HG03575 (cell line): Measurements from ENCODE around the gene SMARCC1.

Source experiments
- ATAC-seq: cut with Tn5 transposase; IDR thresholded peaks from one replicate; pipeline ENCODE4 v1.9.1; 2021; ENCODE audit not compliant: unreplicated experiment, insufficient number of reproducible peaks, low FRiP score; ENCODE audit errors: extremely low read depth

SMARCC1 gene

GRCh38 chr3:47607335-47607734, 174.4 kb downstream of the SMARCC1 start:
- no peak for ATAC-seq

- no peak for ATAC-seq
Measured at GRCh38 chr3:47606165-47606564, 175.5 kb downstream of the SMARCC1 start.

GRCh38 chr3:47605652-47606051, 176.0 kb downstream of the SMARCC1 start:
- ATAC-seq: no peak

GRCh38 chr3:47604145-47604544, 177.5 kb downstream of the SMARCC1 start:
- ATAC-seq: no peak

- no peak for ATAC-seq
Measured at GRCh38 chr3:47603332-47603731, 178.4 kb downstream of the SMARCC1 start.

GRCh38 chr3:47601281-47601680, 180.4 kb downstream of the SMARCC1 start:
- ATAC-seq: no peak

- no peak for ATAC-seq
Measured at GRCh38 chr3:47594792-47595191, 186.9 kb downstream of the SMARCC1 start.

GRCh38 chr3:47592066-47592795, 189.5 kb downstream of the SMARCC1 start:
- ATAC-seq: no peak

- no peak for ATAC-seq
Measured at GRCh38 chr3:47590216-47590615, 191.5 kb downstream of the SMARCC1 start.

GRCh38 chr3:47588587-47588986, 193.1 kb downstream of the SMARCC1 start:
- no peak for ATAC-seq

- ATAC-seq: no peak
Measured at GRCh38 chr3:47588053-47588452, 193.6 kb downstream of the SMARCC1 start.

- no peak for ATAC-seq
Measured at GRCh38 chr3:47586746-47587145, 194.9 kb downstream of the SMARCC1 start.

- ATAC-seq: no peak
Measured at GRCh38 chr3:47583320-47584075, 198.2 kb downstream of the SMARCC1 start.

GRCh38 chr3:47581835-47582234, 199.9 kb downstream of the SMARCC1 start:
- no peak for ATAC-seq

- no peak for ATAC-seq
Measured at GRCh38 chr3:47581422-47581821, 200.3 kb downstream of the SMARCC1 start.

GRCh38 chr3:47580481-47580880, 201.2 kb downstream of the SMARCC1 start:
- ATAC-seq: no peak

GRCh38 chr3:47579875-47580274, 201.8 kb downstream of the SMARCC1 start:
- no peak for ATAC-seq

GRCh38 chr3:47578691-47579632, 202.7 kb downstream of the SMARCC1 start, which contains the start of gene CSPG5:
Gene CSPG5 (minus strand): TSS chr3:47578865. CDS start chr3:47578693, 172 bp downstream.
- no peak for ATAC-seq

GRCh38 chr3:47578119-47578632, 203.5 kb downstream of the SMARCC1 start:
- ATAC-seq: no peak
